Stimulated activated CD4-positive, alpha-beta T cell treated with anti-CD3 and anti-CD28 coated beads, TNF-alpha, amount 100 ng/mL, for 48 hours (primary cell): ENCODE data around the gene NFKBIZ.
"Not testable (repeated sequence)": the region's sequence is repeated elsewhere in the genome, so short reads cannot be mapped to it uniquely, and the experiment has no call there.

Source experiments
- DNase-seq, 3 donors: peaks; one replicate each; pipeline ENCODE4 v3.0.0-alpha.2; 2020; ENCODE audit warnings: low read depth in 3 of 3

The NFKBIZ gene

GRCh38 chr3:101868534-101869464 is 19.5 kb downstream of the NFKBIZ start:
- DNase-seq = no peak

GRCh38 chr3:101870138-101870537 is 20.8 kb downstream of the NFKBIZ start:
- DNase-seq = no peak

GRCh38 chr3:101873619-101874018 is 24.3 kb downstream of the NFKBIZ start:
- DNase-seq = no peak

- DNase-seq = no peak
These were observed 26.8 kb downstream of the NFKBIZ start for GRCh38 chr3:101876142-101876541.

- no peak for DNase-seq
These were observed 29.3 kb downstream of the NFKBIZ start for GRCh38 chr3:101878589-101878988.

- no peak for DNase-seq
These were observed 29.8 kb downstream of the NFKBIZ start for GRCh38 chr3:101879102-101879501.

- no peak for DNase-seq
These were observed 30.4 kb downstream of the NFKBIZ start for GRCh38 chr3:101879623-101880284.

- no peak for DNase-seq
These were observed 35.5 kb downstream of the NFKBIZ start for GRCh38 chr3:101884776-101885175.

GRCh38 chr3:101885584-101885983 is 36.3 kb downstream of the NFKBIZ start:
- DNase-seq = not testable (repeated sequence)

- no peak for DNase-seq
These were observed 37.3 kb downstream of the NFKBIZ start for GRCh38 chr3:101886626-101887025.

GRCh38 chr3:101888653-101889052 is 39.3 kb downstream of the NFKBIZ start:
- DNase-seq = no peak

GRCh38 chr3:101890716-101891115 is 41.4 kb downstream of the NFKBIZ start:
- no peak for DNase-seq

GRCh38 chr3:101892648-101893047 is 43.3 kb downstream of the NFKBIZ start:
- no peak for DNase-seq

- no peak for DNase-seq
These were observed 46.9 kb downstream of the NFKBIZ start for GRCh38 chr3:101896083-101896757.

GRCh38 chr3:101897013-101897412 is 47.7 kb downstream of the NFKBIZ start:
- DNase-seq = no peak

GRCh38 chr3:101898039-101898438 is 48.7 kb downstream of the NFKBIZ start:
- DNase-seq = no peak

- no peak for DNase-seq
These were observed 49.4 kb downstream of the NFKBIZ start for GRCh38 chr3:101898752-101899169.

- no peak for DNase-seq
These were observed 51.0 kb downstream of the NFKBIZ start for GRCh38 chr3:101900316-101900715.

GRCh38 chr3:101900736-101901135 is 51.4 kb downstream of the NFKBIZ start:
- DNase-seq = no peak

- no peak for DNase-seq
These were observed 52.7 kb downstream of the NFKBIZ start for GRCh38 chr3:101902041-101902440.

GRCh38 chr3:101903451-101903871 is 54.1 kb downstream of the NFKBIZ start:
- DNase-seq = no peak

GRCh38 chr3:101905573-101905972 is 56.3 kb downstream of the NFKBIZ start:
- not testable (repeated sequence) for DNase-seq
